HG03342 (cell line): ENCODE data around the gene SLC7A6.
"Not testable (repeated sequence)": the region's sequence is repeated elsewhere in the genome, so short reads cannot be mapped to it uniquely, and the experiment has no call there.

Experiments
- ATAC-seq: cut with Tn5 transposase; IDR thresholded peaks from one replicate; pipeline ENCODE4 v1.9.1; 2021; ENCODE audit warnings: mild to moderate bottlenecking, moderate library complexity; ENCODE audit not compliant: unreplicated experiment

The SLC7A6 gene

DNA sequence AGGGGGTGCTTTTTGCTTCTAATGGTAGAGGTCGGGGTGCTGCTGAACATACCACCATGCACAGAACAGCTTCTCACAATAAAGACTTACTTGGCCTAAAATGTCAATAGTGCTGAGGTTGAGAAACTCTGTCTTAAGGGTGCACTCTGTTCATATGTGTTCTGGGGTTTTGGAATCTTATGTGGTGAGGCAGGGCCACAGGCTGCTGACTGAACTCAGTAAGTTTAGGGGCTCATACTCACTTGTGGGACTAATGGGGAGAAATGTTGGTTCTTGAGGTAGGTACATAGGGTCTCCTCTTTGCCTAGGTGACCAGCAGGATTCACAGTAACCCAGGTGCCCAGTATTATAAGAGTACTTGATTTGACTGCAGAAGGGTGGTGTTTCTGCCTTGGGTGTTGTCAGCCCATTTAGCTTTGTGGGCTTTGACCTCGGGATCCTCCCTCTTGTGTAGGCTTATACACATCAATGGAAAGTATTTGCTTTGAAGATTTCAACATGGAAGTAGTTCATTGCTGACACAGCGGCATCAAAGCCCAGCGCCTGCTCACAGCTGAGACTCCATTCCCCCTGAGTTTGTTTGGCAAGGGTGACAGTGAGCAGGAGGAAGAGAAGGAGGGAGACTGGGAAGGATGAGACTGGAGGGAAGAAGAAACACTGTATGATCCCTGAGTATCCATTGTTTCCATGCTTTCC is 17.2 kb downstream of the SLC7A6 start:
- ATAC-seq: no peak

DNA sequence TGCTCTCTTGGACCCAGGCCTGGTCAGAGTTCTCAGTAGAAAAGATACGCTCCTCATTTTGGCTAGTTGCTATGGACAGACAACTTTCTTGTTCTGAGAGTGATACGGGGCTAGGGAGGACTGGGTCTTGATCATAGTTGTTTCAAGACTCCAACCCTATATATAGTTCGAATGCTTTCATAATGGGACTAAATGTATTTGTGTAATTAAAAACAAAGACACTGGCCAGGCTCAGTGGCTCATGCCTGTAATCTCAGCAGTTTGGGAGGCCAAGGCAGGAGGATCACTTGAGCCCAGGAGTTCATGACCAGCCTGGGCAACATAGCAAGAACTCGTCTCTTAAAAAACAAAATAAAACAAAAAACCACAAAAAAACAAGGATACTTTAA is 17.7 kb downstream of the SLC7A6 start:
- no peak for ATAC-seq

DNA sequence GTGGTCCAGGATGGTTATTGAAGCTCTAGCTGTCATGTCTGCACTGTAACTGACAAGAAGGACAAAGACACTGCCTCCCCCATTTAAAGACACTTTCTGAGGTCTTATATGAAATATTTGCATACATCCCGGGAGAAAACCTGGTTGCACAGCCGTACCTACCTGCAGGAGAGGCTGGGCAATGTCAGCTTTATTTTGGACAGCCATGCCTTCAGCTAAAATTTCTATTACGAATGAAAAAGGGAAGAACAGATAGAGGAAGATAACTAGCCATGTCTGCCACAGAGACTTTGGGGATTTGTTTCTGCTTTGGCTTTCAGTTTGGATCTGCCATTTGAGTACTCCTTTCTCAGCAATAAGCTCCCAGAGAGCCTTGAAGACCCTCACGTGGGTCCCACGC is 19.0 kb downstream of the SLC7A6 start:
- ATAC-seq: no peak

DNA sequence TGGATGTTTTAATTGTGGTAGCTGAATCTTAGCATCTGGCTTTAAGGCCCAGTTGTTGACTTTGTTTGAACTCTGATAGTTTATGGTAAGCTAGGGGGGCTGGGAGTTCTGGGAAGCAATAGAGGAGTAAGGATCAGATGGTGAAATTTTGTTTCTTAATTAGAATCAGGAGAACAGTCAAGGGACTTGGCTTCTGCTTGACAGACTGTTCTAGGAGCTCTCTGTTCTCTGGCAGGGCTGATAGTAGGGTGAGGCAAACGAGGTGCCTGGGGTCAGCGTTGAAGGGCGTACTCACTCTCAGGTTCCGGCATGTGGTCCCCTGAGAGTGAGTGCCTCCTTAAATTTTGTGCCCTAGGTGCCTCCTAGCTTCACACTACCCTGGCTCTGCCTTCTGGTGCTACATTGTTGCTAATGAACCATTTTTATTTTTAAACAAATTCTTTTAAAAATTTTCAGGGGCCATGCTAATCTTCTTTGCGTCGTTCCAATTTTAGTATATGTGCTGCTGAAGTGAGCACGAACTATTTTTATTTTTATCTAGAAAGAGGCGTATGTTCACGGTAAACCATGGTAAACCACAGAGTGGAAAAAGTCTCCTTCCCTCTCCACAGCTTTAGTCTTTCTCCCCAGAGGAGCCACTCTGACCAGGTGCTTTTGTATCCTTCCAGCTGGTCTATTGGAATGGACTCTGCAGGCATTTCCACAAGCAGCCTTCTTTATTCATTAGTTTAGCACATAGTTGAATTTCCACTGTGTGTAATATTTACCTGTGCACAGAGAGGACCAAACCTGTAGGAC is 19.7 kb downstream of the SLC7A6 start:
- ATAC-seq: peak; percentile 35

GRCh38 chr16:68284847-68285246 is 20.5 kb downstream of the SLC7A6 start:
- peak; percentile 46 for ATAC-seq

- ATAC-seq: no peak
Observed at GRCh38 chr16:68285683-68286082, 21.4 kb downstream of the SLC7A6 start.

GRCh38 chr16:68286153-68287074 is 22.1 kb downstream of the SLC7A6 start:
- no peak for ATAC-seq

GRCh38 chr16:68287276-68288251 is 23.2 kb downstream of the SLC7A6 start:
- ATAC-seq: no peak

DNA sequence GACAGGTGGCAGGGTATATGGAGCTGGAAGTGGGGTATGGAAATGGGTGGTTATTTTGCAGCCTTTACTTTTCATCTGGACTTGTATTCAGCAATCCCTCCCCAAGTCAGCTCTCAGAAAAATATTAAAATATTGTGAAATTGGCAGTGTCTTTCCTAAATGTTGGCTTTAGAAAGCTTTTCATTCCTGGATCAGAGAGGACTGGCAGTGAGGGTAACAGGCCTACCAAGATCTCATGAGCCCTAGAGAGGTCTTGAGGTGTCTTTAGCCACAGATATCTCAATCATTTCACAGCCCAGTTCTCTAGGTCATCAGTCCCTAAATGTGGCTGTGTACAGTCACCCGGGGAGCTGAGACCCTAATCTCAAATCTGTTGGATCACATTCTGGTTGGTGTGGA is 23.9 kb downstream of the SLC7A6 start:
- no peak for ATAC-seq

DNA sequence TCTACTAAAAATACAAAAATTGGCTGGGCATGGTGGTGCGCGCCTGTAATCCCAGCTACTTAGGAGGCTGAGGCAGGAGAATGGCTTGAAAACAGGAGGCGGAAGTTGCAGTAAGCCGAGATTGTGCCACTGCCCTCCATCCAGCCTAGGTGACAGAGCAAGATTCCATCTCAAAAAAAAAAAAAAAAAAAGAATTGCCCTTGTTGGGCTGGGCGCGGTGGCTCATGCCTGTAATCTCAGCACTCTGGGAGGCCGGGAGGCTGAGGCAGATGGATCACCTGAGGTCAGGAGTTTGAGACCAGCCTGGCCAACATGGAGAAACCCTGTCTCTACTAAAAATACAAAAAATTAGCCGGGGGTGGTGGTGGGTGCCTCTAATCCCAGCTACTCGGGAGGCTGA is 24.5 kb downstream of the SLC7A6 start:
- ATAC-seq: not testable (repeated sequence)

DNA sequence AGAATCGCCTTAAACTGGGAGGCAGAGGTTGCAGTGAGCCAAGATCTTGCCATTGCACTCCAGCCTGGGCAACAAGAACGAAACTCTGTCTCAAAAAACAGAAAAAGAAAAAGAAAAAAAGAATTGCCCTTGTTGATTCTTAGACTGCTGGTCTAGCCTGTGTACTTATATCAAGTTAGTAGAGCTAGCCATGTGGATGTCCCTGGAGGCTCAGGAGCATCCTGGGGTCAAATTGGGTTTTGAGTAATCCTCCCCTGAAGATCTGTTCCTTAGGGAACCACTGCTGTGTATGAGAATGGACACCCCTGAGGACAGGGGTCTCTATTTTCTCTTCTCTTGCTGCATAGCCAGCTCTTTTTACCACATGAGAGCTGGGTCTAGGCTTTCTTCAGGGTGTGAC is 24.9 kb downstream of the SLC7A6 start:
- no peak for ATAC-seq

DNA sequence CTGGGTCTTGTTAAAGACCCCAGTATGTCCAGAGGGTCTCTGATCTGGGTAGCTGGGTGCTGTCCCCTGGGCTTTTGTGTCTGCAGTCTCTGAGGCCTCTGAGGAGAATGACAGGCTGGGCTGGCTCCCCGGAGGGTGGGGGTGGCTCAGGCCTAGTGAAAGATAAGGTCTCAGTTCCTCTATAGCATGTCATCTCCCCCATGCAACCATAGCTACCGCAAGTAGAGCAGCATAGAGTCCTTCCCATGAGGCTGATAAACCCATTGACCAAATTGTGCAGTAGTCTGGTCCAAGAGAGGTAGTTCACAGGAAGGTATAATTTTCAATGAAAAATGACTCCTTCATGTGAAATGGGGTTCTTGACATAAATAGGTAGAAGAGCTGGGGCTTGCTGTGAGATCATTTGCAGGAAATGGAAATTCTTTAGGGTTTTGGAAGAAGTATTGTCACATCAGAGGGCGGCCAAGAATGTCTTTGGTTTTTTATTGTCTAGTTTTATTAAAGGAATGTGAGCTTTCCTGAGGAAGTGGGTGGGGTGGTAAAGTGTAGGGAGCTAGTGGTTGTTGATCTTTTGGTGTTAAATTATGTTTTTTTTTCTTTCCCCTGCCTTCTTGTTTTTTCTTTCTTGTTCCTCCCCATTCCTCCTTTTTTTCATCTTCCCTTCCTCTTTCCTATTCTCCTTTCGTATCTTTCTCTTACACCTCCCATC is 25.4 kb downstream of the SLC7A6 start:
- peak; percentile 85 for ATAC-seq

- ATAC-seq: no peak
Observed at GRCh38 chr16:68290450-68290849, 26.1 kb downstream of the SLC7A6 start.

GRCh38 chr16:68291227-68291626 is 26.9 kb downstream of the SLC7A6 start:
- ATAC-seq: no peak

GRCh38 chr16:68292425-68292824 is 28.1 kb downstream of the SLC7A6 start:
- no peak for ATAC-seq

DNA sequence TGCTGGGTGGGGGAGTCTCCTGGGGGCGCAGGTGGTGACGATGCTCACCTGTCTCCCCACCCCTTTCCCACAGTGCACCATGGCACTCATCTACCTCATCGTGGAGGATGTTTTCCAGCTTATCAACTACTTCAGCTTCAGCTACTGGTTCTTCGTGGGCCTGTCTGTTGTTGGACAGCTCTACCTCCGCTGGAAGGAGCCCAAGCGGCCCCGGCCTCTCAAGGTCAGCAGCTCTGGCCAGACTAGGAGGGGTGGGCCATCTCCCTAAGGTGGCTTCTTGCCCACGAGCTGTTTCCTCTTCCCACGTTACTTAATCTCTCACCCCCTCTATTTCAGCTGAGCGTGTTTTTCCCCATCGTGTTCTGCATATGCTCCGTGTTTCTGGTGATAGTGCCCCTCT is 32.0 kb downstream of the SLC7A6 start:
- no peak for ATAC-seq

DNA sequence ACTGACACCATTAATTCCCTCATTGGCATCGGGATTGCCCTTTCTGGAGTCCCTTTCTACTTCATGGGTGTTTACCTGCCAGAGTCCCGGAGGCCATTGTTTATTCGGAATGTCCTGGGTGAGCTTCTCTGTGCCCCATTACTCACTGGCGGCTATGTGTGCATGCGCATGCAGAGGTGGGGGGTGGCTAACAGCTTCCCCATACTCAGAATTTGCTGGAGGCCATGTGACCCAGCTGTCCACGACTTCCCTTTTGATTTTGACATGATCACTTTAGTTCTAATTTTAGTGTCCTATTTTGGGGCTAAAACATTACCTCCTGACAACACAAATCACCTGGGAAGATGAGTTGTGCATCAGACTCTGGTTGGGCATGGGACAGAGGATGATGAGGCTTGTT is 32.4 kb downstream of the SLC7A6 start:
- no peak for ATAC-seq

GRCh38 chr16:68297908-68298307 is 33.6 kb downstream of the SLC7A6 start:
- ATAC-seq: no peak

GRCh38 chr16:68298312-68298711 is 34.0 kb downstream of the SLC7A6 start:
- no peak for ATAC-seq
